ENCODE measurements around the gene CHST15. TPM values are rescaled to one million over a fixed set of nuclear protein-coding genes. Genes with fewer than 3 reads are reported as not detected.
A peak's percentile ranks its signal among the peaks of the same experiment; 100 is the strongest.

Gene CHST15
- total and polyA plus RNA-seq, 7 donors: 2.4 to 57.9 (median 29.9) TPM

DNA sequence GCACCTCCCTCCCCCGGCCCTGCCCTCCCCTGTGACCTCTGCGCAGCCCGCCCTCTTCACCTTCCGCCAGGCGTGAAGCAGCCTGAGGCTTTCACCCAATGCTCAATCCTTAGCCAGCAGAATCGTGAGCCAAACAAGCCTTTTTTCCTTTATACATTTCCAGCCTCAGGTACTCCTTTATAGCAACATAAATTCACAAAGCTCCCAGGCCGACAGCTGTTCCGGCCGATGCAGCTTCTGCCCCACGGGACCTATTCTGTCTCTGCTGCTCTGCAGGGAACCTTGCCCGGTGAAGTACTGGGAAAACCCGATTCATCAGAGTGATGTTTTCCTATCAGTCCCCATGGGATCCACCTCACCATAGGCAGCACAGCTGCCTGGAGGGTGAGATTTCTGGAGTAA lies 87.4 kb downstream of the CHST15 start:
- Histone ChIP-seq H3K4me1 (peaks cover 0 to 74% (median 69%) of the 10 kb centered on the region in 4 donors), H3K9me3 (no peaks in the 10 kb centered on the region), H3K36me3 (peaks cover 0 to 6% (median 0%) of the 10 kb centered on the region in 4 donors), H3K27ac (peak overlapping the region; percentile 85 to 90 (median 89)), H3K4me3 (no peak overlapping the region), H3K27me3 (no peaks in the 10 kb centered on the region)
- peak; percentile 90 for DNase-seq
- intact Hi-C loops (cut with DNase I): loop anchor here (2.0 to 5.0 kb wide), 2 partner anchors 146 to 249 kb away; no protein-coding TSS in a partner anchor
- 59 to 72% methylated on average over 12 of the region's 12 CpGs for WGBS, 2 donors
- peak in 1 of 4 donors; percentile 15 for TF ChIP-seq EP300 (IDR thresholded peaks at IDR 0.05)
- no peak for TF ChIP-seq POLR2A (IDR thresholded peaks at IDR 0.05)
- TF ChIP-seq POLR2AphosphoS5 (IDR thresholded peaks at IDR 0.05): peak; percentile 39 to 76 (median 52)

DNA sequence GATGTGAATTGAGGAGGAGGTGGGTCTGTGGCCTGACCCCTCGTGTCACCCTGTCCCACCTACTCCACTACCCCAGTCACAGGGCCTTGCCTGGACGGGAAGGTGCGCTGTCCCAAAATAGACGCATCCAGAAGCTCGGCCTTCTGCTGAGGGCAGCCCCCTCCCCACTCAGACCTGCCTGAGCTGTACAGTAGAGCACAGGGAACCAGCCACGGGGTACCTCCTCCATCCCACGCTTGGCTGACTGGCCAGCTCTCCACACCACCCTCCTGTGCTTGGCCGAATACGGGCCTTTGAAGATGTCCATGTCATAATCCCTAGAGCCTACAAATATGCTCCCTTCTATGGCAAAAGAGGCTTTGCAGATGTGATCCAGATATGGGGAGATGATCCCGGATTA lies 88.3 kb downstream of the CHST15 start:
- 85 to 89% methylated on average over 10 of the region's 10 CpGs for WGBS, 2 donors
- Histone ChIP-seq H3K27ac (peak overlapping the region; percentile 85 to 90 (median 89)), H3K36me3 (peaks cover 0 to 6% (median 0%) of the 10 kb centered on the region in 4 donors), H3K4me1 (peaks cover 0 to 66% (median 62%) of the 10 kb centered on the region in 4 donors), H3K27me3 (no peaks in the 10 kb centered on the region), H3K9me3 (no peaks in the 10 kb centered on the region), H3K4me3 (no peak overlapping the region)
- TF ChIP-seq, protein P1, sequence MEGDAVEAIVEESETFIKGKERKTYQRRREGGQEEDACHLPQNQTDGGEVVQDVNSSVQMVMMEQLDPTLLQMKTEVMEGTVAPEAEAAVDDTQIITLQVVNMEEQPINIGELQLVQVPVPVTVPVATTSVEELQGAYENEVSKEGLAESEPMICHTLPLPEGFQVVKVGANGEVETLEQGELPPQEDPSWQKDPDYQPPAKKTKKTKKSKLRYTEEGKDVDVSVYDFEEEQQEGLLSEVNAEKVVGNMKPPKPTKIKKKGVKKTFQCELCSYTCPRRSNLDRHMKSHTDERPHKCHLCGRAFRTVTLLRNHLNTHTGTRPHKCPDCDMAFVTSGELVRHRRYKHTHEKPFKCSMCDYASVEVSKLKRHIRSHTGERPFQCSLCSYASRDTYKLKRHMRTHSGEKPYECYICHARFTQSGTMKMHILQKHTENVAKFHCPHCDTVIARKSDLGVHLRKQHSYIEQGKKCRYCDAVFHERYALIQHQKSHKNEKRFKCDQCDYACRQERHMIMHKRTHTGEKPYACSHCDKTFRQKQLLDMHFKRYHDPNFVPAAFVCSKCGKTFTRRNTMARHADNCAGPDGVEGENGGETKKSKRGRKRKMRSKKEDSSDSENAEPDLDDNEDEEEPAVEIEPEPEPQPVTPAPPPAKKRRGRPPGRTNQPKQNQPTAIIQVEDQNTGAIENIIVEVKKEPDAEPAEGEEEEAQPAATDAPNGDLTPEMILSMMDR (IDR thresholded peaks at IDR 0.05): peak in 1 of 4 experiments; percentile 9
- no peak for TF ChIP-seq EP300 (IDR thresholded peaks at IDR 0.05)
- peak; percentile 66 for DNase-seq
- intact Hi-C loops (cut with DNase I): loop anchor here (2.0 to 5.0 kb wide), 2 partner anchors 147 to 250 kb away; no protein-coding TSS in a partner anchor

DNA sequence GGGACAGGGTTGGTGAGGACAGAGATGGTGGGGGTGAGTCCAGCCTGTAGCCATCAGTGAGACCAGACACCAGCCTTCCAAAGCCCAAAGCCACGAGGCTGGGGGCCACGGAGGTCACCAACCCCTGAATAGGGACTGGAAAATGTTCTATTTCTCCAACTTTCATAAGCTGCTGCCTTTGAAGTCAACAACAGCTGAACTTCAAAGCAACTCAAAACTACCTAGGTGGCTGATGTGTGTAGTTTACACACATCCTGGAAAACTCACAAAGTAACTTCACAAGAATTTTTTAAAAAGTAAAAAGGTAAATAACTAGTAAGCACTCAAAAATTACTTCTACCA lies 88.8 kb downstream of the CHST15 start:
- TF ChIP-seq EP300 (IDR thresholded peaks at IDR 0.05) (no peak), POLR2A (IDR thresholded peaks at IDR 0.05) (no peak), POLR2AphosphoS5 (IDR thresholded peaks at IDR 0.05) (no peak)
- TF ChIP-seq, protein P1 (IDR thresholded peaks at IDR 0.05): no peak
- H3K27ac ChIP-seq: peak overlapping the region; percentile 85 to 90 (median 89)
- peaks cover 0 to 61% (median 58%) of the 10 kb centered on the region in 4 donors for H3K4me1 ChIP-seq
- H3K27me3 ChIP-seq: no peaks in the 10 kb centered on the region
- intact Hi-C loops (cut with DNase I): loop anchor here (2.0 to 5.0 kb wide), 2 partner anchors 148 to 250 kb away; no protein-coding TSS in a partner anchor
- no peak overlapping the region for H3K4me3 ChIP-seq
- DNase-seq: no peak
- peaks cover 0 to 2% (median 0%) of the 10 kb centered on the region in 4 donors for H3K36me3 ChIP-seq
- 62 to 69% methylated on average over 2 of the region's 2 CpGs for WGBS, 2 donors
- H3K9me3 ChIP-seq: no peaks in the 10 kb centered on the region

DNA sequence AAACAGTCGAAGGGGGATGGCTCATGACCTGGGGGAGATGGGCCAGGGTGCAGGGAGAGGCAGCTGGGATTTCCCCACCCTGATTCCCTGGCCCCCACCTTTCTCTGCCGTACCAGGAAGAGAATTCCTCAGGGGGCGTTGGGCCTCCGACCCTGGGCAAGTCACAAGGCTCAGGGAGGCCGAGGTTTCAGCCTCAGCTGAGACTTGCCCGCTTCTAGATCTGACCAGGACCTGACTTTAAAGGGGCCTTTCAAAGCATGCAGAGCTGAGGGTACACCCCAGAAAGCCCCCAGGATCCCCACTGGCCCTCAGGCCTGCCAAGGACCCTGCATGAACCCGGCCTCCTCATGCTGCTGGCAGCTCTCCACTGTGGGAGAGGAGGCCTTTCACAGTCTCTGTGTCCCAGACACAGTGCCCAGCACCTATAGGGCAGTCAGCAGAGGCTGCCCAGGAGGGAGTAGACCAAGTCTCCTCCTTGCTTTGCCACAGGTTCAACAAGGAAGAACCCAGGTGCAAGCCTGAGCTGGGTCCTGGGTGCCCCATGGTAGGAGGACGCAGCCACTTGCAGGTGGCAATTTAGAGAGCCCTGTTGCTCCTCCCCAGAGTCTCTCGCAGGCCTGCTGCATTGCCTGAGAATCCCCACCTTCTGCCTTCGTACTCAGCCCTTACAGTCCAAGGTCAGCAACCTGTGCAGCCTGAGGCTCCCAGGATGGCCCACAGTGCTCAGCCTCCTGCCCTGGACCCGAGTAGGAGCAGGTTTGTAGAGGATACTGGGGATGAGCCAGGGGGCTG lies 89.3 kb downstream of the CHST15 start:
- Histone ChIP-seq H3K27ac (peak overlapping the region; percentile 85 to 90 (median 89)), H3K4me1 (peaks cover 0 to 56% (median 52%) of the 10 kb centered on the region in 4 donors)

DNA sequence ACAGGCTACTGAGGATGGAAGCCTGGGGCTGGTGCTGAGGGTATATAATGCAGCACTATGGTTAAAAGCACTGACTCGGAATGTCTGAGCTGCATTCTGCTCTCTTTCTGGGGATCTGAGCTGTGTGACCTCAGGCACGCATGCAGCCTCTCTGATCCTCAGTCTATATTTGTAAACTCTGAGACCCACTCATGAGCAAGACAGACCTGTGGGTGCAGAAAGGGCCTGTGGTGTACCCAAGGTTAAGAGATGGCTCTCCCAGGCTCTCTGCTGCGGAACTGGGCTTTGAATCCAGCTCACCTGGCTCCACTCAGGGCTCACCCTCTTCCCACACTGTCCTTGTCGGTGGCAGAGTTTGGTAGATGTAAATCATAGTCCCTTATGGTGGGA lies 89.9 kb downstream of the CHST15 start:
- TF ChIP-seq EP300 (IDR thresholded peaks at IDR 0.05) (no peak), POLR2AphosphoS5 (IDR thresholded peaks at IDR 0.05) (no peak), POLR2A (IDR thresholded peaks at IDR 0.05) (no peak)
- TF ChIP-seq, protein P1 (IDR thresholded peaks at IDR 0.05): no peak
- intact Hi-C loops (cut with DNase I): no loop called here
- no peaks in the 10 kb centered on the region for H3K27me3 ChIP-seq
- H3K36me3 ChIP-seq: no peaks in the 10 kb centered on the region
- H3K27ac ChIP-seq: peak overlapping the region; percentile 85 to 90 (median 89)
- H3K4me1 ChIP-seq: peaks cover 0 to 50% (median 46%) of the 10 kb centered on the region in 4 donors
- 68 to 89% methylated on average over 4 of the region's 4 CpGs for WGBS, 2 donors
- no peak for DNase-seq
- no peaks in the 10 kb centered on the region for H3K9me3 ChIP-seq
- no peak overlapping the region for H3K4me3 ChIP-seq

More for the DNA sequence above, 89.3 kb downstream of the CHST15 start:
- Histone ChIP-seq H3K36me3 (no peaks in the 10 kb centered on the region), H3K27me3 (no peaks in the 10 kb centered on the region), H3K4me3 (no peak overlapping the region), H3K9me3 (no peaks in the 10 kb centered on the region)
- WGBS, 2 donors: 68 to 81% methylated on average over 11 of the region's 11 CpGs
- DNase-seq: peak; percentile 61
- TF ChIP-seq, protein P1 (IDR thresholded peaks at IDR 0.05): no peak
- TF ChIP-seq POLR2AphosphoS5 (IDR thresholded peaks at IDR 0.05): no peak
- TF ChIP-seq POLR2A (IDR thresholded peaks at IDR 0.05): no peak
- TF ChIP-seq EP300 (IDR thresholded peaks at IDR 0.05): no peak
- intact Hi-C loops (cut with DNase I): loop anchor here (2.0 kb wide), 1 partner anchor 251 kb away; no protein-coding TSS in a partner anchor

Measured in sigmoid colon (tissue), 7 donors.